Smooth muscle cell (in vitro differentiated cells): ENCODE results near the gene INTS13. TPM values are rescaled to one million over a fixed set of nuclear protein-coding genes. Genes with fewer than 3 reads are reported as not detected.

ENCODE experiments used
- DNase-seq: peaks from one replicate; lab custom pipeline; 2025; ENCODE audit not compliant: unreplicated experiment; lab: John Stamatoyannopoulos, UW
- H2AFZ ChIP-seq: fragments of 200-600 bp; sonication (generic); 2 replicates; pipeline ENCODE4 v1.6.0; 2016; ENCODE audit warnings: antibody characterized with exemption, low read depth, mild to moderate bottlenecking
- H3F3A ChIP-seq: fragments of 200-600 bp; sonication (generic); 2 replicates; pipeline ENCODE4 v1.6.0; 2017; ENCODE audit warnings: antibody characterized with exemption, low read depth
- H3K27ac ChIP-seq: fragments of 200-600 bp; sonication (generic); 2 replicates; pipeline ENCODE4 v1.5.1; 2016; ENCODE audit warnings: low read depth, mild to moderate bottlenecking
- H3K27me3 ChIP-seq: fragments of 200-600 bp; sonication (generic); 2 replicates; pipeline ENCODE4 v1.6.1; 2016; ENCODE audit warnings: low read depth, mild to moderate bottlenecking
- H3K36me3 ChIP-seq: fragments of 200-600 bp; sonication (generic); 2 replicates; pipeline ENCODE4 v1.5.1; 2016; ENCODE audit warnings: low read depth
- H3K4me1 ChIP-seq: fragments of 200-600 bp; sonication (generic); 2 replicates; pipeline ENCODE4 v1.5.1; 2016; ENCODE audit warnings: low read depth
- H3K4me2 ChIP-seq: fragments of 200-600 bp; sonication (generic); 2 replicates; pipeline ENCODE4 v1.6.0; 2016; ENCODE audit warnings: mild to moderate bottlenecking
- H3K4me3 ChIP-seq: fragments of 200-600 bp; sonication (generic); 2 replicates; pipeline ENCODE4 v1.5.1; 2016; ENCODE audit warnings: mild to moderate bottlenecking
- H3K79me2 ChIP-seq: fragments of 200-600 bp; sonication (generic); 2 replicates; pipeline ENCODE4 v1.6.0; 2016; ENCODE audit warnings: low read depth, mild to moderate bottlenecking
- H3K9ac ChIP-seq: fragments of 200-600 bp; sonication (generic); 2 replicates; pipeline ENCODE4 v1.6.0; 2016; ENCODE audit warnings: low read depth
- H3K9me3 ChIP-seq: fragments of 200-600 bp; sonication (generic); replicated peaks from 2 replicates; pipeline ENCODE4 v1.5.1; 2016; ENCODE audit warnings: low read depth
- H4K20me1 ChIP-seq: fragments of 200-600 bp; sonication (generic); 2 replicates; pipeline ENCODE4 v1.6.0; 2016; ENCODE audit warnings: low read depth
- CTCF ChIP-seq: fragments of 200-600 bp; sonication (generic); IDR thresholded peaks from 2 replicates; pipeline ENCODE4 v1.5.1; 2017; ENCODE audit warnings: borderline replicate concordance, mild to moderate bottlenecking, antibody characterized with exemption; ENCODE audit not compliant: insufficient read depth, poor library complexity, severe bottlenecking
- WGBS: methylation state at CpG from one replicate; pipeline ENCODE4 v1.1.7; 2016; ENCODE audit warnings: low lambda C conversion rate; 5-methylcytosine and 5-hydroxymethylcytosine counted together
- polyA plus RNA-seq: library from polyadenylated mRNA; unstranded; fragments of >200 nt; fragmentation: Nextera tagmentation; extraction: Ambion mirVana; gene quantifications from 2 replicates; pipeline ENCODE4 v1.2.1, GENCODE V29; 2016
- total RNA-seq: library from RNA; depleted of rRNA; stranded (reverse); fragments of >200 nt; gene quantifications from 2 replicates; pipeline ENCODE4 v1.2.3, GENCODE V29; 2014

INTS13 gene
- total and polyA plus RNA-seq, 2 experiments from 2014 or later, result 22.0 to 47.5 TPM

GRCh38 chr12:26884765-26885576 lies 52.8 kb downstream of the INTS13 start:
- Histone ChIP-seq H3K4me3 (no peak overlapping the region), H3K27me3 (no peaks in the 10 kb centered on the region), H3F3A (no peaks in the 10 kb centered on the region), H3K27ac (no peak overlapping the region), H3K36me3 (no peaks in the 10 kb centered on the region), H3K79me2 (no peaks in the 10 kb centered on the region), H3K4me1 (no peaks in the 10 kb centered on the region), H3K9me3 (no peaks in the 10 kb centered on the region), H3K9ac (no peak overlapping the region), H3K4me2 (no peak overlapping the region), H2AFZ (no peak overlapping the region), H4K20me1 (no peaks in the 10 kb centered on the region)
- WGBS, result 21% methylated on average over 16 of the region's 16 CpGs
- DNase-seq, result peak; percentile 18
- TF ChIP-seq CTCF, result peak; percentile 93

GRCh38 chr12:26880625-26881024 lies 57.2 kb downstream of the INTS13 start:
- no peaks in the 10 kb centered on the region for H3K36me3 ChIP-seq
- H3K27me3 ChIP-seq, result no peaks in the 10 kb centered on the region
- no peak for TF ChIP-seq CTCF
- H3K4me3 ChIP-seq, result no peak overlapping the region
- H3K9me3 ChIP-seq, result no peaks in the 10 kb centered on the region
- H3K79me2 ChIP-seq, result no peaks in the 10 kb centered on the region
- 100% methylated on average over 2 of the region's 2 CpGs for WGBS
- H3K9ac ChIP-seq, result no peak overlapping the region
- H2AFZ ChIP-seq, result no peak overlapping the region
- H3K27ac ChIP-seq, result no peak overlapping the region
- no peaks in the 10 kb centered on the region for H3F3A ChIP-seq
- H3K4me1 ChIP-seq, result no peaks in the 10 kb centered on the region
- DNase-seq, result no peak
- H3K4me2 ChIP-seq, result no peak overlapping the region
- H4K20me1 ChIP-seq, result no peaks in the 10 kb centered on the region

GRCh38 chr12:26878661-26879119 lies 59.1 kb downstream of the INTS13 start:
- no peak overlapping the region for H2AFZ ChIP-seq
- WGBS, result 93% methylated on average over 6 of the region's 6 CpGs
- DNase-seq, result no peak

More at GRCh38 chr12:26878661-26879119, 59.1 kb downstream of the INTS13 start:
- Histone ChIP-seq H3F3A (no peaks in the 10 kb centered on the region), H3K27ac (no peak overlapping the region), H3K36me3 (no peaks in the 10 kb centered on the region), H3K4me1 (no peaks in the 10 kb centered on the region), H3K4me2 (no peak overlapping the region), H3K9me3 (no peaks in the 10 kb centered on the region), H4K20me1 (no peaks in the 10 kb centered on the region), H3K79me2 (no peaks in the 10 kb centered on the region), H3K9ac (no peak overlapping the region), H3K4me3 (no peak overlapping the region), H3K27me3 (no peaks in the 10 kb centered on the region)
- no peak for TF ChIP-seq CTCF
